HepG2 (cell line): Measurements from ENCODE around the gene GRIK3. TPM values are rescaled to one million over a fixed set of nuclear protein-coding genes. Genes with fewer than 3 reads are reported as not detected.

ENCODE experiments used
- ATAC-seq: fragments of 200-7000 bp; cut with Tn5 transposase; 3 replicates; pipeline ENCODE4 v1.9.1; 2020; ENCODE audit warnings: mild to moderate bottlenecking, moderate library complexity
- BruUV-seq: library from RNA; stranded (reverse); fragments of 400-500 nt; replicated peaks from 2 replicates; lab custom pipeline; 2021; lab: Mats Ljungman, UMichigan
- CTCF ChIA-PET: fragments of 300-600 bp; formaldehyde crosslinking; extraction: SDS; loops from one replicate; lab custom pipeline; 2021; ENCODE audit warnings: low total read pairs, inconsistent platforms, low intra/inter-chr PET ratio; lab: Yijun Ruan, JAX
- POLR2A ChIA-PET: fragments of 350-600 bp; sonication (Branson Sonifier 250); formaldehyde crosslinking; loops from one replicate; lab custom pipeline; 2020; ENCODE audit warnings: antibody characterized with exemption, inconsistent platforms; lab: Yijun Ruan, JAX
- DNase-seq: peaks from one replicate; pipeline ENCODE4 v3.0.0-alpha.2; 2015; ENCODE audit warnings: low spot score
- FAIRE-seq: peaks from 3 replicates; lab custom pipeline; 2011; peaks lifted over from hg19 to GRCh38; lab: Jason Lieb, UNC
- H2AFZ ChIP-seq: one replicate; pipeline ENCODE4 v1.6.1; 2011; ENCODE audit warnings: low read length, inconsistent platforms
- H3K27ac ChIP-seq: fragments of 300-600 bp; 3 replicates; pipeline ENCODE4 v1.8.0; 2011; ENCODE audit warnings: mixed run types, mild to moderate bottlenecking, mixed read lengths, low read length, inconsistent platforms; ENCODE audit not compliant: insufficient read depth; ENCODE audit errors: extremely low read length
- H3K27me3 ChIP-seq, 2 experiments: fragments of 200-600 bp in 1 of 2; 2 replicates in 1 of 2; 3 replicates in 1 of 2; pipeline versions ENCODE4 v1.6.0 to v1.8.0; 2011; ENCODE audit warnings: low read length in 2 of 2, mild to moderate bottlenecking in 2 of 2, moderate library complexity in 2 of 2, inconsistent platforms in 1 of 2; ENCODE audit not compliant: insufficient read depth in 2 of 2, control insufficient read depth in 1 of 2
- H3K36me3 ChIP-seq, 2 experiments: fragments of 200-600 bp in 1 of 2; replicated peaks in 1 of 2; 2 replicates in 1 of 2; 3 replicates in 1 of 2; pipeline versions ENCODE4 v1.5.1 to v1.8.0; 2011; ENCODE audit warnings: low read length in 2 of 2, inconsistent platforms in 1 of 2; ENCODE audit not compliant: insufficient read depth in 2 of 2, control insufficient read depth in 1 of 2
- H3K4me1 ChIP-seq: 2 replicates; pipeline ENCODE4 v1.5.1; 2012; ENCODE audit warnings: low read length, inconsistent platforms; ENCODE audit not compliant: insufficient read depth
- H3K4me2 ChIP-seq: 2 replicates; pipeline ENCODE4 v1.6.0; 2011; ENCODE audit warnings: low read depth, low read length, inconsistent platforms
- H3K4me3 ChIP-seq, 3 experiments: fragments of 200-600 bp in 1 of 3; sonication (generic), shearing (Covaris generic) in 1 of 3; replicated peaks in 1 of 3; 2 replicates each; pipeline ENCODE4 v1.5.1; 2011 to 2016; ENCODE audit warnings: low read length in 3 of 3, inconsistent platforms in 2 of 3, low read depth in 2 of 3, mild to moderate bottlenecking in 2 of 3, control low read depth in 1 of 3, mixed read lengths in 1 of 3; ENCODE audit not compliant: insufficient read depth in 1 of 3
- H3K79me2 ChIP-seq: one replicate; pipeline ENCODE4 v1.6.1; 2011; ENCODE audit warnings: low read length, inconsistent platforms; ENCODE audit not compliant: insufficient read depth
- H3K9ac ChIP-seq: 2 replicates; pipeline ENCODE4 v1.6.0; 2011; ENCODE audit warnings: mild to moderate bottlenecking, low read depth, low read length, inconsistent platforms; ENCODE audit not compliant: insufficient read depth
- H3K9me3 ChIP-seq: 2 replicates; pipeline ENCODE4 v1.5.1; 2012; ENCODE audit warnings: mild to moderate bottlenecking, low read length
- H4K20me1 ChIP-seq: 2 replicates; pipeline ENCODE4 v1.6.0; 2011; ENCODE audit warnings: inconsistent platforms, mild to moderate bottlenecking, low read length, moderate library complexity; ENCODE audit not compliant: insufficient read depth
- DRAP1 ChIP-seq: IDR thresholded peaks from 2 replicates; pipeline ENCODE4 v1.6.1; 2016; ENCODE audit warnings: missing genetic modification reagents, missing compliant biosample characterization
- ETV5 ChIP-seq: IDR thresholded peaks from 2 replicates; pipeline ENCODE4 v1.6.1; 2018; ENCODE audit warnings: missing biosample characterization, missing genetic modification reagents, inconsistent platforms, borderline replicate concordance
- HCFC1 ChIP-seq: fragments of 150-350 bp; IDR thresholded peaks from 2 replicates; pipeline ENCODE4 v1.6.1; 2014; ENCODE audit warnings: low read depth, low read length
- HINFP ChIP-seq: sonication (generic); formaldehyde crosslinking; IDR thresholded peaks from 2 replicates; pipeline ENCODE4 v1.4.0; 2020; ENCODE audit warnings: low read depth, mild to moderate bottlenecking, missing genetic modification reagents
- KAT2B ChIP-seq: fragments of 150-350 bp; IDR thresholded peaks from 2 replicates; pipeline ENCODE4 v1.6.1; 2014; ENCODE audit warnings: low read depth, low read length, borderline replicate concordance
- MIXL1 ChIP-seq: IDR thresholded peaks from 2 replicates; pipeline ENCODE4 v1.6.1; 2016
- POGK ChIP-seq: sonication (generic); formaldehyde crosslinking; conservative IDR thresholded peaks from 2 replicates; pipeline ENCODE4 v1.8.0; 2022; ENCODE audit warnings: mild to moderate bottlenecking, moderate library complexity, missing genetic modification reagents
- RNF219 ChIP-seq: sonication (generic); formaldehyde crosslinking; IDR thresholded peaks from 2 replicates; pipeline ENCODE4 v1.5.0; 2020; ENCODE audit warnings: mild to moderate bottlenecking, missing genetic modification reagents
- SALL1 ChIP-seq: sonication (generic); formaldehyde crosslinking; IDR thresholded peaks from 2 replicates; pipeline ENCODE4 v1.8.0; 2022; ENCODE audit warnings: mild to moderate bottlenecking, missing genetic modification reagents
- SMC3 ChIP-seq: IDR thresholded peaks from 2 replicates; pipeline ENCODE4 v1.6.1; 2011; ENCODE audit warnings: low read length, improper control_type of control experiment
- SYNCRIP ChIP-seq: fragments of 200-400 bp; formaldehyde crosslinking; IDR thresholded peaks from 2 replicates; pipeline ENCODE4 v1.6.1; 2018; ENCODE audit warnings: mild to moderate bottlenecking, low read depth, low read length; ENCODE audit not compliant: insufficient read depth
- TARDBP ChIP-seq: sonication (generic); formaldehyde crosslinking; IDR thresholded peaks from 2 replicates; pipeline ENCODE4 v1.8.0; 2022; ENCODE audit warnings: mild to moderate bottlenecking, missing genetic modification reagents
- ZBTB38 ChIP-seq: sonication (generic); formaldehyde crosslinking; IDR thresholded peaks from 2 replicates; pipeline ENCODE4 v1.5.1; 2020; ENCODE audit warnings: mild to moderate bottlenecking, missing genetic modification reagents
- ZEB1 ChIP-seq: IDR thresholded peaks from 2 replicates; pipeline ENCODE4 v1.6.1; 2012; ENCODE audit warnings: mild to moderate bottlenecking, low read depth, inconsistent platforms; ENCODE audit not compliant: insufficient replicate concordance
- ZNF138 ChIP-seq: sonication (generic); formaldehyde crosslinking; IDR thresholded peaks from 2 replicates; pipeline ENCODE4 v1.5.0; 2020; ENCODE audit warnings: mild to moderate bottlenecking, low read depth, missing genetic modification reagents
- ZNF276 ChIP-seq: sonication (generic); formaldehyde crosslinking; IDR thresholded peaks from 2 replicates; pipeline ENCODE4 v1.4.0; 2020; ENCODE audit warnings: mild to moderate bottlenecking, low read depth, missing genetic modification reagents
- ZNF781 ChIP-seq: sonication (generic); formaldehyde crosslinking; IDR thresholded peaks from 2 replicates; pipeline ENCODE4 v1.5.1; 2020; ENCODE audit warnings: borderline replicate concordance, mild to moderate bottlenecking, missing genetic modification reagents; ENCODE audit errors: not compliant biosample characterization
- ZNF883 ChIP-seq: sonication (generic); formaldehyde crosslinking; IDR thresholded peaks from 2 replicates; pipeline ENCODE4 v1.5.1; 2020; ENCODE audit warnings: mild to moderate bottlenecking, missing genetic modification reagents; ENCODE audit errors: not compliant biosample characterization
- WGBS: methylation state at CpG from one replicate; pipeline ENCODE4 v1.1.6; 2017; ENCODE audit warnings: low lambda C conversion rate; 5-methylcytosine and 5-hydroxymethylcytosine counted together
- in situ Hi-C: cut with HindIII; loops from 2 replicates; pipeline ENCODE4 v1.10.0; 2017; ENCODE audit warnings: low pct_unique_long_range_greater_than_20kb; ENCODE audit not compliant: extremely low pct_ligation_motif_present
- intact Hi-C: fragments of 100-400 bp; cut with micrococcal nuclease; formaldehyde crosslinking; loops from one replicate; pipeline ENCODE4 v1.10.0; 2022; ENCODE audit not compliant: unreplicated experiment
- polyA plus RNA-seq, 8 experiments: library from polyadenylated mRNA; depleted of rRNA in 3 of 8; stranded (reverse) in 7 of 8; unstranded in 1 of 8; fragments of >200 nt; fragmentation: Illumina TruSeq in 4 of 8; extraction: Trizol in 4 of 8; gene quantifications; 2 replicates each; pipeline versions ENCODE4 v1.2.1 to v1.2.3, GENCODE V29; 2011 to 2016; ENCODE audit warnings: low read depth in 4 of 8, missing spikeins in 1 of 8, mixed read lengths in 1 of 8; ENCODE audit not compliant: insufficient read depth in 1 of 8
- total RNA-seq, 5 experiments: library from RNA; depleted of rRNA; stranded (reverse); fragments of >200 nt; fragmentation: Illumina TruSeq; extraction: Trizol; gene quantifications; 2 replicates each; pipeline ENCODE4 v1.2.3, GENCODE V29; 2016; ENCODE audit warnings: low read depth in 1 of 5

Gene GRIK3
- total and polyA plus RNA-seq, 2 of the 13 experiments (the other 11 are each of a cell fraction or from before 2014, with no cell fraction given): not detected

- no peaks in the 10 kb centered on the region for H3K36me3 ChIP-seq
- no peaks in the 10 kb centered on the region for H3K9me3 ChIP-seq
- in situ Hi-C loops: no loop called here
- H3K9ac ChIP-seq: no peak overlapping the region
- no peak overlapping the region for H3K4me3 ChIP-seq
- POLR2A ChIA-PET: no interaction called here
- no peak overlapping the region for H2AFZ ChIP-seq
- CTCF ChIA-PET: no interaction called here
- H3K79me2 ChIP-seq: no peaks in the 10 kb centered on the region
- intact Hi-C loops: no loop called here
- H4K20me1 ChIP-seq: no peaks in the 10 kb centered on the region
- no peak for DNase-seq
- WGBS: no CpG with 5 or more reads among the region's 7 CpGs
- no peak overlapping the region for H3K4me2 ChIP-seq
- no peaks in the 10 kb centered on the region for H3K4me1 ChIP-seq
- no peaks in the 10 kb centered on the region; a peak in 2 of 5 replicates for H3K27me3 ChIP-seq
- H3K27ac ChIP-seq: no peak overlapping the region
- ATAC-seq: peak; percentile 52; the same call in 1 of the 3 replicates
- BruUV-seq: no TSS peak
- no peak for FAIRE-seq
- TF ChIP-seq RNF219 (CRISPR knock-in tag) (no peak), ZNF781 (CRISPR knock-in tag) (no peak), SALL1 (CRISPR knock-in tag) (no peak), KAT2B (no peak), DRAP1 (no peak), ZNF883 (CRISPR knock-in tag) (no peak), ZNF276 (CRISPR knock-in tag) (no peak), ZEB1 (no peak), HCFC1 (no peak), ETV5 (CRISPR knock-in tag) (no peak), ZBTB38 (CRISPR knock-in tag) (no peak), SYNCRIP (no peak), ZNF138 (CRISPR knock-in tag) (no peak), HINFP (CRISPR knock-in tag) (no peak), POGK (CRISPR knock-in tag) (no peak), MIXL1 (CRISPR knock-in tag) (no peak), SMC3 (no peak), TARDBP (CRISPR knock-in tag) (no peak)
Observed at GRCh38 chr1:37071829-37072228, 37.5 kb upstream of the GRIK3 start.
